Ascending aorta (tissue), 2 donors: Measurements from ENCODE around the gene UBE2H. TPM values are rescaled to one million over a fixed set of nuclear protein-coding genes. Genes with fewer than 3 reads are reported as not detected.

Source experiments
- DNase-seq, 2 donors: peaks; one replicate each; pipeline ENCODE4 v3.0.0-alpha.2; 2019; ENCODE audit warnings: low spot score in 2 of 2
- H3K27ac ChIP-seq, 2 donors: fragments of 200-600 bp; sonication (generic); one replicate each; pipeline ENCODE4 v1.5.1; 2016 to 2017; ENCODE audit warnings: mild to moderate bottlenecking in 1 of 2
- H3K27me3 ChIP-seq: fragments of 200-600 bp; sonication (generic); one replicate; pipeline ENCODE4 v1.5.1; 2017
- H3K36me3 ChIP-seq, 2 donors: fragments of 200-600 bp; sonication (generic); one replicate each; pipeline ENCODE4 v1.5.1; 2016
- H3K4me1 ChIP-seq, 2 donors: fragments of 200-600 bp; sonication (generic); one replicate each; pipeline ENCODE4 v1.5.1; 2016 to 2017; ENCODE audit warnings: mild to moderate bottlenecking in 1 of 2
- H3K4me3 ChIP-seq, 2 donors: fragments of 200-600 bp; sonication (generic); one replicate each; pipeline ENCODE4 v1.5.1; 2016 to 2017; ENCODE audit warnings: mild to moderate bottlenecking in 1 of 2
- H3K9me3 ChIP-seq, 2 donors: fragments of 200-600 bp; sonication (generic); one replicate each; pipeline ENCODE4 v1.5.1; 2016
- intact Hi-C: fragments of 100-400 bp; cut with DNase I; formaldehyde crosslinking; loops from one replicate; pipeline ENCODE4 v1.15.1; 2023
- total RNA-seq: library from RNA; depleted of rRNA; stranded (reverse); fragments of >200 nt; gene quantifications from one replicate; pipeline ENCODE4 v1.1.0, GENCODE V29; 2016
- TF ChIP-seq, protein P1 (sequence below), 3 experiments: fragments of 200-600 bp in 2 of 3; fragments of 450-650 bp in 1 of 3; sonication (generic) in 2 of 3; IDR thresholded peaks; one replicate each; pipeline ENCODE4 v1.5.1; 2016 to 2019; ENCODE audit warnings: antibody characterized with exemption in 3 of 3, mild to moderate bottlenecking in 1 of 3, moderate library complexity in 1 of 3

The UBE2H gene
- total RNA-seq, 1 donor from 2014 or later: 83.9 TPM

DNA sequence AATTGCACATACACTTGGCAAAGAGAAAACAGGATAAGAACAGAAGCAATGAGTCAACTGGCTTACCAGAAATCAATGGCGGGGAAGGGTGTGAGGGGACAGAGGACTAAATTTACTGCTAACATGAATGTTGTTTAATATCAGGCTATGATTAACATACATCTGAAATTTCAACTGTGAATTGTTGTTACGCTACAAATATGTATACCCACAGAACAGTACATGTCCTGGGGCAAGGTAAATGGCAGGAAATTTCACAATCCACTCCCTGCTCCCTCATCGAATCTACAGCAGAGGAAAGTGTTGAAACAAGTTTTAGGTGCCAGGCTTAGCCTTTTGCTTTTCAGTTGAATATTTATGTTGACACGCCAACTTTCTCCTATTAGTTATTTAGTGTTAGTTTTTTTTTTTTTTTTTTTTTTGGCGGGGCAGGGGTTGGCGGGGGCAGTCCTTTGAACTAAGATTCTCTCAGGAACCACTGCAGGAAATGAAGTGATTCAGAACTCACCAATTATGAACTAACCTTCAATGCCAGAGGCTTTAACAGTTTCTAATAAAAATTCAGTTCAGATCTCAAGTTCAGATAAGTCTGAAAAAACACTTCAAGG, 99.0 kb downstream of the UBE2H start:
- TF ChIP-seq, protein P1, sequence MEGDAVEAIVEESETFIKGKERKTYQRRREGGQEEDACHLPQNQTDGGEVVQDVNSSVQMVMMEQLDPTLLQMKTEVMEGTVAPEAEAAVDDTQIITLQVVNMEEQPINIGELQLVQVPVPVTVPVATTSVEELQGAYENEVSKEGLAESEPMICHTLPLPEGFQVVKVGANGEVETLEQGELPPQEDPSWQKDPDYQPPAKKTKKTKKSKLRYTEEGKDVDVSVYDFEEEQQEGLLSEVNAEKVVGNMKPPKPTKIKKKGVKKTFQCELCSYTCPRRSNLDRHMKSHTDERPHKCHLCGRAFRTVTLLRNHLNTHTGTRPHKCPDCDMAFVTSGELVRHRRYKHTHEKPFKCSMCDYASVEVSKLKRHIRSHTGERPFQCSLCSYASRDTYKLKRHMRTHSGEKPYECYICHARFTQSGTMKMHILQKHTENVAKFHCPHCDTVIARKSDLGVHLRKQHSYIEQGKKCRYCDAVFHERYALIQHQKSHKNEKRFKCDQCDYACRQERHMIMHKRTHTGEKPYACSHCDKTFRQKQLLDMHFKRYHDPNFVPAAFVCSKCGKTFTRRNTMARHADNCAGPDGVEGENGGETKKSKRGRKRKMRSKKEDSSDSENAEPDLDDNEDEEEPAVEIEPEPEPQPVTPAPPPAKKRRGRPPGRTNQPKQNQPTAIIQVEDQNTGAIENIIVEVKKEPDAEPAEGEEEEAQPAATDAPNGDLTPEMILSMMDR (IDR thresholded peaks at IDR 0.05): no peak
- no peaks in the 10 kb centered on the region for H3K27me3 ChIP-seq
- intact Hi-C loops: no loop called here
- DNase-seq: no peak
- peak overlapping the region; percentile 88 to 96 for H3K27ac ChIP-seq
- no peaks in the 10 kb centered on the region for H3K36me3 ChIP-seq
- peaks cover 3 to 57% of the 10 kb centered on the region in 2 donors for H3K4me1 ChIP-seq
- no peak overlapping the region for H3K4me3 ChIP-seq
- no peaks in the 10 kb centered on the region for H3K9me3 ChIP-seq

DNA sequence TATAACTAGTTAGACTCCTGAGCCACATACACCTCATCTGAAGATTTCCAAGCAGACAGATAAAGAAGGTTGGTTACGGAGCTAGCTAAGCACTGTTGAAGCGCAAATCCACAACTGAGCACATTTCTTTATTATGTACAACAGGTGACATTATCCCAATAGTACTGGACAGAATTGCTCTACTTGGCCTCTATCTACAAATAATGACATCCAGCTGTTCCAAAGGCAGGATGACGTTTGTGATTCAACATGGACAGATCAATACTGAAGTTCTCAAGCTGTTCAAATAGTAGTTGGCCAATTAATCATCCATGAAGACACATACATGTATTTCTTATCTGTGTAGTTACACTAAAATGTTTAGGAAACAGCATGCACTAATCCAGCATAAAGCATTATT, 101.0 kb downstream of the UBE2H start:
- Histone ChIP-seq H3K4me1 (peaks cover 7 to 60% of the 10 kb centered on the region in 2 donors), H3K4me3 (no peak overlapping the region), H3K27me3 (no peaks in the 10 kb centered on the region), H3K9me3 (no peaks in the 10 kb centered on the region), H3K36me3 (no peaks in the 10 kb centered on the region), H3K27ac (peak overlapping the region; percentile 50 to 96)
- intact Hi-C loops: no loop called here
- TF ChIP-seq, protein P1 (IDR thresholded peaks at IDR 0.05): no peak
- DNase-seq: no peak

DNA sequence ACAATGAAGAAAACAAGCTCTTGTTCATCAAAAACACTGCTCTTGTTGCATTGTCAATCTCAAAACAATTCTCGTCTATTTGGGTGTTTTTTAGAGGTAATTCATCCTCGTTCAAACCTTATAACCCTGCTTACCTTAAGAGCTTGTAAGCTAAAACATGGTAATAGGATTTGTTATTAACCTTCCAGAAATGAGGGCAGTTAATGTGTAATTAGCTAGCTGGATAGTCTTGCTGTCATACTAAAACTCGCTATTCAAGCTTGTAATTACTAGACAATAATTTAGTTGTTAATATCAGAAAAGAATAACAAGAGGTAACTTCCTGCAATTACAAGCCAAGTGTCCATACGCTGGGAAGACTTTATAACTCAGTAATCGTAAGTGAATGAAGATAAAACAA, 101.6 kb downstream of the UBE2H start:
- TF ChIP-seq, protein P1 (IDR thresholded peaks at IDR 0.05): no peak
- intact Hi-C loops: no loop called here
- Histone ChIP-seq H3K36me3 (no peaks in the 10 kb centered on the region), H3K9me3 (no peaks in the 10 kb centered on the region), H3K27me3 (no peaks in the 10 kb centered on the region), H3K27ac (peak overlapping the region; percentile 50 to 96), H3K4me3 (no peak overlapping the region), H3K4me1 (peaks cover 11 to 60% of the 10 kb centered on the region in 2 donors)
- DNase-seq: no peak

DNA sequence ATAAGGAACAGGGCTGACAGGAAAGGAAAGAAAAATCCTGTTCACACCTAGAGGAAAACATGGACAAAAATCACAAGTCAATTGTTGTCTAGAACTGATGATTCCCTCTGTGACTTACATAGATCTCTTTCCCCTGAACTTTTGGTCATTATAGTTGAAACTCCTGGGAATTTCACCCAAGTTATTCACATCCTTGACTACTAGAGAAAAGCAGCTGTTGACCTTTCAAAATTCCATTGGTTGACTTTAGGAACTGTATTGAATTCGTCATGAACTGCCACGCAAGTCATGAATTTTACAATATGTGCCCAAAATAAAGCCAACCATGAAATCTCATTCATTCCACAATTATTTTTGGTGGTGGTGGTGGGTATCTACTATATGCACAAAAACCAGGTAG, 104.3 kb downstream of the UBE2H start:
- H3K27ac ChIP-seq: peak overlapping the region; percentile 41 to 50
- no peaks in the 10 kb centered on the region for H3K27me3 ChIP-seq
- H3K4me3 ChIP-seq: no peak overlapping the region
- no peaks in the 10 kb centered on the region for H3K36me3 ChIP-seq
- TF ChIP-seq, protein P1 (IDR thresholded peaks at IDR 0.05): no peak
- peaks cover 8 to 47% of the 10 kb centered on the region in 2 donors for H3K4me1 ChIP-seq
- intact Hi-C loops: no loop called here
- no peaks in the 10 kb centered on the region for H3K9me3 ChIP-seq
- DNase-seq: no peak

DNA sequence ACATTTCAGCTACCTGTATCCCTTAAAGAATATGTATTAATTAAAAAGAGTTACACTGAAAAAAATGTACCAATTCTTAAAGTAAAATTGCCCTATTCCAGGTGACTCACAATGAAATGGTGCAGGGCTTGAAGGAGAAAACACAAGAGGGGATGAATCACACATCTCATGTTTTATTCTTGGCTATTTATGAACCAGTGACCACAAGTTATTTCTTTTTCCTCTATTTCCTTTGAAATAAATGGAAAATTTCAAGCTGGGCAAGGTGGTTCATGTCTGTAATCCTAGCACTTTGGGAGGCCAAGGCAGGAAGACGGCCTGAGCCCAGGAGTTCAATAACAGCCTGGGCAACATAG, 106.8 kb downstream of the UBE2H start:
- Histone ChIP-seq H3K4me1 (peaks cover 12 to 43% of the 10 kb centered on the region in 2 donors), H3K27me3 (no peaks in the 10 kb centered on the region), H3K4me3 (no peak overlapping the region), H3K9me3 (no peaks in the 10 kb centered on the region), H3K27ac (peak overlapping the region; percentile 66 to 70), H3K36me3 (no peaks in the 10 kb centered on the region)
- intact Hi-C loops: loop anchor here (2.0 kb wide), 1 partner anchor 15 kb away; no protein-coding TSS in a partner anchor
- TF ChIP-seq, protein P1 (IDR thresholded peaks at IDR 0.05): no peak
- no peak for DNase-seq
